ENCODE measurements around the gene GSTM1.
"Not testable (repeated sequence)": the region's sequence is repeated elsewhere in the genome, so short reads cannot be mapped to it uniquely, and the experiment has no call there.

GSTM1 gene

GRCh38 chr1:109677459-109677858, 10.2 kb upstream of the GSTM1 start:
- H3K27me3 ChIP-seq (ENCODE audit: control insufficient read depth, low read length), result 0 out of 2 replicates have a peak, but pooled peaks cover 4% of the 10 kb centered on the region
- H4K20me1 ChIP-seq (ENCODE audit: control insufficient read depth, insufficient read depth, low read depth, low read length), result no peaks in the 10 kb centered on the region
- H3K4me3 ChIP-seq (ENCODE audit: low read length), result no peak overlapping the region
- no peaks in the 10 kb centered on the region for H3K36me3 ChIP-seq (ENCODE audit: control insufficient read depth, low read length)
- no peaks in the 10 kb centered on the region for H3K79me2 ChIP-seq (ENCODE audit: control insufficient read depth, low read length)
- no peaks in the 10 kb centered on the region for H3K9me2 ChIP-seq (replicated peaks; ENCODE audit: control insufficient read depth, low read length)
- H3K4me1 ChIP-seq (ENCODE audit: control insufficient read depth, low read length), result no peaks in the 10 kb centered on the region
- no peaks in the 10 kb centered on the region for H3F3A ChIP-seq (ENCODE audit: control insufficient read depth, insufficient read depth)
- no peak overlapping the region for H3K27ac ChIP-seq (ENCODE audit: low read depth, low read length)
- TF ChIP-seq, protein P1, sequence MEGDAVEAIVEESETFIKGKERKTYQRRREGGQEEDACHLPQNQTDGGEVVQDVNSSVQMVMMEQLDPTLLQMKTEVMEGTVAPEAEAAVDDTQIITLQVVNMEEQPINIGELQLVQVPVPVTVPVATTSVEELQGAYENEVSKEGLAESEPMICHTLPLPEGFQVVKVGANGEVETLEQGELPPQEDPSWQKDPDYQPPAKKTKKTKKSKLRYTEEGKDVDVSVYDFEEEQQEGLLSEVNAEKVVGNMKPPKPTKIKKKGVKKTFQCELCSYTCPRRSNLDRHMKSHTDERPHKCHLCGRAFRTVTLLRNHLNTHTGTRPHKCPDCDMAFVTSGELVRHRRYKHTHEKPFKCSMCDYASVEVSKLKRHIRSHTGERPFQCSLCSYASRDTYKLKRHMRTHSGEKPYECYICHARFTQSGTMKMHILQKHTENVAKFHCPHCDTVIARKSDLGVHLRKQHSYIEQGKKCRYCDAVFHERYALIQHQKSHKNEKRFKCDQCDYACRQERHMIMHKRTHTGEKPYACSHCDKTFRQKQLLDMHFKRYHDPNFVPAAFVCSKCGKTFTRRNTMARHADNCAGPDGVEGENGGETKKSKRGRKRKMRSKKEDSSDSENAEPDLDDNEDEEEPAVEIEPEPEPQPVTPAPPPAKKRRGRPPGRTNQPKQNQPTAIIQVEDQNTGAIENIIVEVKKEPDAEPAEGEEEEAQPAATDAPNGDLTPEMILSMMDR (IDR thresholded peaks at IDR 0.05; ENCODE audit: low read depth, low read length, poor library complexity, severe bottlenecking), result no peak
- no peak for TF ChIP-seq EZH2phosphoT487 (IDR thresholded peaks at IDR 0.05; ENCODE audit: borderline replicate concordance, low read length)
- no peak overlapping the region for H3K4me2 ChIP-seq (ENCODE audit: low read length)
- H3K9me3 ChIP-seq (ENCODE audit: control insufficient read depth, insufficient read depth, low read length), result no peaks in the 10 kb centered on the region

DNA sequence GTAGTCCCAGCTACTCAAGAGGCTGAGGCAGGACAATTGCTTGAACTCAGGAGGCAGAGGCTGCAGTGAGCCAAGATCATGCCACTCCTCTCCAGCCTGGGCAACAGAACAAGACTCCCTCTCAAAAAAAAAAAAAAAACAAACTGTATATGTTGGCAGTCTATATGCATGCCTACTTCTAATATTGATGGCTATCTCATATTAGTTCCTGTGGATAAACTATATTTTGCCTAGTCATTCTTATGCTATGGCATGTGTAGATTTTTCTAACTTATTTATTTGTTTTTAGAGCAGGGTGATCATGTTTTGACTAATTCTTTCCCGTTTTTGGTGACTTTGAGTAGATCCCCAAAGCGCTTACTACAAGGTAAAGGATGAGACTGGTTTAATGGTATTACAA, 9.0 kb upstream of the GSTM1 start:
- not testable (repeated sequence) for H3K79me2 ChIP-seq (ENCODE audit: control insufficient read depth, low read length); H3K36me3 ChIP-seq (ENCODE audit: control insufficient read depth, low read length); H3K9me3 ChIP-seq (ENCODE audit: control insufficient read depth, insufficient read depth, low read length); H3K9me2 ChIP-seq (replicated peaks; ENCODE audit: control insufficient read depth, low read length); H3K27ac ChIP-seq (ENCODE audit: low read depth, low read length); H3K27me3 ChIP-seq (ENCODE audit: control insufficient read depth, low read length); H4K20me1 ChIP-seq (ENCODE audit: control insufficient read depth, insufficient read depth, low read depth, low read length); H3F3A ChIP-seq (ENCODE audit: control insufficient read depth, insufficient read depth); H3K4me2 ChIP-seq (ENCODE audit: low read length); H3K4me1 ChIP-seq (ENCODE audit: control insufficient read depth, low read length); H3K4me3 ChIP-seq (ENCODE audit: low read length)

- H4K20me1 ChIP-seq (ENCODE audit: control insufficient read depth, insufficient read depth, low read depth, low read length); H3K4me3 ChIP-seq (ENCODE audit: low read length); H3K79me2 ChIP-seq (ENCODE audit: control insufficient read depth, low read length); H3K36me3 ChIP-seq (ENCODE audit: control insufficient read depth, low read length); H3K27ac ChIP-seq (ENCODE audit: low read depth, low read length); H3K9me2 ChIP-seq (replicated peaks; ENCODE audit: control insufficient read depth, low read length); H3K27me3 ChIP-seq (ENCODE audit: control insufficient read depth, low read length); H3K4me2 ChIP-seq (ENCODE audit: low read length); H3K4me1 ChIP-seq (ENCODE audit: control insufficient read depth, low read length); H3K9me3 ChIP-seq (ENCODE audit: control insufficient read depth, insufficient read depth, low read length); H3F3A ChIP-seq (ENCODE audit: control insufficient read depth, insufficient read depth): not testable (repeated sequence)
Measured at GRCh38 chr1:109684777-109685176, 2.8 kb upstream of the GSTM1 start.

DNA sequence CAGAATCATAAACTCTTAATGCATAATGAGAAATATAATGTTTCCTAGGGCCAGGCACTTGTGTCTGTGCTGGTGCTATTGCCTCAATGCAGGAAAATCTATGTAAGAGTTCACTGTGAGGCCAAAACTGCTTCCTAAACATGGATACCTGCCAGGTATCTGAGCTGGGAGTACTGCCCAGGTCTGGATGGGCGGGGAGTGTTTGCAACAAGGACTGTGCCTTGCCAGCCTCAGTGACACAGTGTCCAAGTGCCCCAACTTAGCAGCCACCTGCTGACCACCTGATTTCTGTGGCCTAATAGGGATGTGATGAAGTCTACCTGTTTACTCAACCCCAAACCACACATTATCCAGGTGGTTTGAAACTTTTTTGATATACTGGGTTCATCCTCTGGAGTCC, 2.2 kb upstream of the GSTM1 start:
- H3K36me3 ChIP-seq (ENCODE audit: control insufficient read depth, low read length); H3K4me2 ChIP-seq (ENCODE audit: low read length); H3K9me2 ChIP-seq (replicated peaks; ENCODE audit: control insufficient read depth, low read length); H4K20me1 ChIP-seq (ENCODE audit: control insufficient read depth, insufficient read depth, low read depth, low read length); H3K4me3 ChIP-seq (ENCODE audit: low read length); H3K79me2 ChIP-seq (ENCODE audit: control insufficient read depth, low read length); H3K9me3 ChIP-seq (ENCODE audit: control insufficient read depth, insufficient read depth, low read length); H3K27ac ChIP-seq (ENCODE audit: low read depth, low read length); H3K27me3 ChIP-seq (ENCODE audit: control insufficient read depth, low read length); H3F3A ChIP-seq (ENCODE audit: control insufficient read depth, insufficient read depth); H3K4me1 ChIP-seq (ENCODE audit: control insufficient read depth, low read length): not testable (repeated sequence)

DNA sequence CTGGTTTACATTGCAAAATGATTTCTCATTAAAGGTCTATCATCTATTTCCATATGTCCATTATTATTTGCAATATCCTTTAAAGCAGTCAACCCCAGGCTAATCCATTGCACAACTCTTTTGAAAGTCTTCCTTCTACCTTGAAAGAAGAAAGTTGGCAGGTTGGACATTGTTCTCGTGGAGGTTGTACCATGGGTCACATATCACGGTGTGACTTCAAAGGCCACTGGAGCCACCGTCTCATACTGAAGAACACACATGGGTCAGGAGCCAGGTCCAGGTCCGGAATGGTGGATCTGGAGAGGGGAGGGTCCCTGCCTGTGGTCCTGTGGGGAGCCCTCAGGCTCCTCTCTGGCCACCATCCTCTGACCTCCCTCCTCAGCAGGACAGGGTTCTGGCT, 1.7 kb upstream of the GSTM1 start:
- H4K20me1 ChIP-seq (ENCODE audit: control insufficient read depth, insufficient read depth, low read depth, low read length); H3K27me3 ChIP-seq (ENCODE audit: control insufficient read depth, low read length); H3K9me2 ChIP-seq (replicated peaks; ENCODE audit: control insufficient read depth, low read length); H3K4me2 ChIP-seq (ENCODE audit: low read length); H3K27ac ChIP-seq (ENCODE audit: low read depth, low read length); H3K79me2 ChIP-seq (ENCODE audit: control insufficient read depth, low read length); H3F3A ChIP-seq (ENCODE audit: control insufficient read depth, insufficient read depth); H3K9me3 ChIP-seq (ENCODE audit: control insufficient read depth, insufficient read depth, low read length); H3K4me1 ChIP-seq (ENCODE audit: control insufficient read depth, low read length); H3K4me3 ChIP-seq (ENCODE audit: low read length); H3K36me3 ChIP-seq (ENCODE audit: control insufficient read depth, low read length): not testable (repeated sequence)

GRCh38 chr1:109687109-109687508, 508 bp upstream of the GSTM1 start:
- H3K9me3 ChIP-seq (ENCODE audit: control insufficient read depth, insufficient read depth, low read length); H3K9me2 ChIP-seq (replicated peaks; ENCODE audit: control insufficient read depth, low read length); H3K4me3 ChIP-seq (ENCODE audit: low read length); H3K4me1 ChIP-seq (ENCODE audit: control insufficient read depth, low read length); H3K27ac ChIP-seq (ENCODE audit: low read depth, low read length); H3K27me3 ChIP-seq (ENCODE audit: control insufficient read depth, low read length); H3F3A ChIP-seq (ENCODE audit: control insufficient read depth, insufficient read depth); H3K4me2 ChIP-seq (ENCODE audit: low read length); H3K36me3 ChIP-seq (ENCODE audit: control insufficient read depth, low read length); H4K20me1 ChIP-seq (ENCODE audit: control insufficient read depth, insufficient read depth, low read depth, low read length); H3K79me2 ChIP-seq (ENCODE audit: control insufficient read depth, low read length): not testable (repeated sequence)
